Choroid plexus epithelial cell (primary cell): ENCODE results near the gene PDZK1IP1.
"Not testable (repeated sequence)": the region's sequence is repeated elsewhere in the genome, so short reads cannot be mapped to it uniquely, and the experiment has no call there.

Experiments
- DNase-seq: peaks from one replicate; pipeline ENCODE4 v3.0.0-alpha.2; 2010; ENCODE audit warnings: low read depth
- H3K4me3 ChIP-seq: 2 replicates; pipeline ENCODE4 v1.5.1; 2011; ENCODE audit warnings: low read depth, mild to moderate bottlenecking, control low read depth, low read length, moderate library complexity
- TF ChIP-seq, protein P1 (sequence below): conservative IDR thresholded peaks from 2 replicates; pipeline ENCODE4 v1.5.1; 2011; ENCODE audit warnings: low read depth, mild to moderate bottlenecking, control low read depth, inconsistent platforms, low read length, moderate library complexity

PDZK1IP1 gene

DNA sequence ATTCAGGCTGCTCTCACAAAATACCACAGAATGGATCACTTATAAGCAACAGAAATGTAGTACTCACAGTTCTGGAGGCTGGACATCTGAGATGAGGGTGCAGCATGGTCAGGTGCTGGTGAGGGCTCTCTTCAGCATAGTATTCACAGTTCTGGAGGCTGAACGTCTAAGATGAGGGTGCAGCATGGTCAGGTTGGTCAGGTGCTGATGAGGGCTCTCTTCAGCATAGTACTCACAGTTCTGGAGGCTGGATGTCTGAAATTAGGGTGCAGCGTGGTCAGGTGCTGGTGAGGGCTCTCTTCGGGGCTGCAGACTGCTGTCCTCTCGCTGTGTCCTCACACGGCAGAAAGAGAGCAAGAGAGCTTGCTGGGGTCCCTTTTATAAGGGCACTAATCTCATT is 17.1 kb downstream of the PDZK1IP1 start:
- TF ChIP-seq, protein P1, sequence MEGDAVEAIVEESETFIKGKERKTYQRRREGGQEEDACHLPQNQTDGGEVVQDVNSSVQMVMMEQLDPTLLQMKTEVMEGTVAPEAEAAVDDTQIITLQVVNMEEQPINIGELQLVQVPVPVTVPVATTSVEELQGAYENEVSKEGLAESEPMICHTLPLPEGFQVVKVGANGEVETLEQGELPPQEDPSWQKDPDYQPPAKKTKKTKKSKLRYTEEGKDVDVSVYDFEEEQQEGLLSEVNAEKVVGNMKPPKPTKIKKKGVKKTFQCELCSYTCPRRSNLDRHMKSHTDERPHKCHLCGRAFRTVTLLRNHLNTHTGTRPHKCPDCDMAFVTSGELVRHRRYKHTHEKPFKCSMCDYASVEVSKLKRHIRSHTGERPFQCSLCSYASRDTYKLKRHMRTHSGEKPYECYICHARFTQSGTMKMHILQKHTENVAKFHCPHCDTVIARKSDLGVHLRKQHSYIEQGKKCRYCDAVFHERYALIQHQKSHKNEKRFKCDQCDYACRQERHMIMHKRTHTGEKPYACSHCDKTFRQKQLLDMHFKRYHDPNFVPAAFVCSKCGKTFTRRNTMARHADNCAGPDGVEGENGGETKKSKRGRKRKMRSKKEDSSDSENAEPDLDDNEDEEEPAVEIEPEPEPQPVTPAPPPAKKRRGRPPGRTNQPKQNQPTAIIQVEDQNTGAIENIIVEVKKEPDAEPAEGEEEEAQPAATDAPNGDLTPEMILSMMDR = no peak
- DNase-seq = no peak
- no peak overlapping the region for H3K4me3 ChIP-seq

DNA sequence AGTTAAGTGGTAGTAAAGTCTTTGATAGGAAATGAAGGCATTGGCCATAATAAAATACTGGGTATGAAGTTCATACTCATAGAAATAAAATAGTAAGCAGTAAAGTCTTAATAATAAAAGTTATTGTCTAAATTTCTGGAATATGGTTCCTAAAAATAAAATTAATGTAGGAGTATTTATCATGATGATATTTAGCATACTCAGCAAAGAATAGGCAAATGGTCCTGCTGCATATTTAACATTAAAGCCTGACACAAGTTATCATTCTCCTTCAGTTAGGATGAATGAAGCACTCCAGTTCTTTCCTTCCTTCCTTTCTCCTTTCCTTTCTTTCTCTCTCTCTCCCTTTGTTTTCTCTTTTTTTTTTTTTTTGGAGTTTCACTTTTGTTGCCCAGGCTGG is 25.3 kb downstream of the PDZK1IP1 start:
- H3K4me3 ChIP-seq = no peak overlapping the region
- TF ChIP-seq, protein P1 = no peak
- no peak for DNase-seq

- TF ChIP-seq, protein P1 = no peak
- H3K4me3 ChIP-seq = no peak overlapping the region
- DNase-seq = no peak
These were observed 28.4 kb downstream of the PDZK1IP1 start for GRCh38 chr1:47161298-47162040.

- no peak overlapping the region for H3K4me3 ChIP-seq
- no peak for DNase-seq
- TF ChIP-seq, protein P1 = no peak
These were observed 29.1 kb downstream of the PDZK1IP1 start for GRCh38 chr1:47160716-47161115.

DNA sequence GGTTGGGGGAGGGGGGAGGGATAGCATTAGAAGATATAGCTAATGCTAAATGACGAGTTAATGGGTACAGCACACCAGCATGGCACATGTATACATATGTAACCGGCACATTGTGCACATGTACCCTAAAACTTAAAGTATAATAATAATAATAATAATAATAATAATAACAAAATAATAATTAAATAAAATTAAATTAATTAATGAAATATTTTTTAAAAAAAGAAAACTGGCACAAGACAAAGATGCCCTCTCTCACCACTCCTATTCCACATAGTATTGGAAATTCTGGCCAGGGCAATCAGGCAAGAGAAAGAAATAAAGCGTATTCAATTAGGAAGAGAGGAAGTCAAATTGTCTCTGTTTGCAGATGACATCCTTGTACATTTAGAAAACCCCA is 31.9 kb downstream of the PDZK1IP1 start:
- not testable (repeated sequence) for H3K4me3 ChIP-seq, DNase-seq

- not testable (repeated sequence) for DNase-seq, H3K4me3 ChIP-seq
These were observed 33.4 kb downstream of the PDZK1IP1 start for GRCh38 chr1:47156457-47156856.

GRCh38 chr1:47149162-47149561 is 40.7 kb downstream of the PDZK1IP1 start:
- not testable (repeated sequence) for H3K4me3 ChIP-seq, DNase-seq

- DNase-seq = peak; percentile 3
- TF ChIP-seq, protein P1 = no peak
These were observed 42.6 kb downstream of the PDZK1IP1 start for GRCh38 chr1:47147047-47147785.

GRCh38 chr1:47146495-47146894 is 43.3 kb downstream of the PDZK1IP1 start:
- not testable (repeated sequence) for DNase-seq, H3K4me3 ChIP-seq

More at GRCh38 chr1:47147047-47147785, 42.6 kb downstream of the PDZK1IP1 start:
- no peak overlapping the region for H3K4me3 ChIP-seq
